Ovary (tissue), 9 donors: ENCODE measurements around the gene PPM1F. TPM values are rescaled to one million over a fixed set of nuclear protein-coding genes. Genes with fewer than 3 reads are reported as not detected.
"Not testable (repeated sequence)": the region's sequence is repeated elsewhere in the genome, so short reads cannot be mapped to it uniquely, and the experiment has no call there.

Source experiments
- DNase-seq, 5 donors: peaks; one replicate each; pipeline ENCODE4 v3.0.0-alpha.2; 2019 to 2020
- H3K27ac ChIP-seq, 2 donors: fragments of 200-600 bp; one replicate each; pipeline versions ENCODE4 v1.5.1 to v1.8.0; 2019 to 2022
- H3K27me3 ChIP-seq: fragments of 200-600 bp; one replicate; pipeline ENCODE4 v1.8.0; 2022
- H3K36me3 ChIP-seq: fragments of 200-600 bp; sonication (generic); one replicate; pipeline ENCODE4 v1.5.1; 2019
- H3K4me1 ChIP-seq: one replicate; pipeline ENCODE4 v1.8.1; 2013; ENCODE audit warnings: mild to moderate bottlenecking, moderate library complexity; ENCODE audit not compliant: insufficient read depth
- H3K4me3 ChIP-seq: fragments of 200-600 bp; sonication (generic); one replicate; pipeline ENCODE4 v1.5.1; 2017
- H3K9me3 ChIP-seq, 2 donors: fragments of 200-600 bp in 1 of 2; sonication (generic) in 1 of 2; one replicate each; pipeline versions ENCODE4 v1.5.1 to v1.8.1; 2013 to 2019; ENCODE audit warnings: mild to moderate bottlenecking in 1 of 2, moderate library complexity in 1 of 2
- EP300 ChIP-seq: sonication (generic); formaldehyde crosslinking; IDR thresholded peaks from one replicate; pipeline ENCODE4 v1.6.1; 2017; ENCODE audit warnings: antibody characterized with exemption
- POLR2A ChIP-seq: fragments of 450-650 bp; IDR thresholded peaks from one replicate; pipeline ENCODE4 v1.6.1; 2017; ENCODE audit warnings: antibody characterized with exemption, mild to moderate bottlenecking, moderate library complexity
- WGBS, 3 donors: extraction: QIAGEN DNeasy Blood & Tissue Kit in 1 of 3; methylation state at CpG; one replicate each; pipeline versions ENCODE4 v1.1.5 to v1.1.7; 2013 to 2017; 5-methylcytosine and 5-hydroxymethylcytosine counted together
- intact Hi-C, 4 donors: fragments of 100-400 bp; cut with DNase I; formaldehyde crosslinking; loops; one replicate each; pipeline versions ENCODE4 v1.11.0 to v1.15.1; 2022 to 2023
- polyA plus RNA-seq, 2 donors: library from polyadenylated mRNA; stranded (reverse); fragments of 200-250 nt in 1 of 2; fragments of 350-450 nt in 1 of 2; fragmentation: Illumina TruSeq in 1 of 2; extraction: RNeasy Lipid Tissue Mini Kit (QIAGEN cat#74804) in 1 of 2; gene quantifications; one replicate each; pipeline ENCODE4 v1.2.3, GENCODE V29; 2013 to 2014
- total RNA-seq, 7 donors: library from RNA; depleted of rRNA in 2 of 7; stranded (reverse); fragments of >200 nt in 2 of 7; fragmentation: NEBNext Ultra II Directional in 3 of 7; extraction: Animal tissue kit (Norgen Biotek cat#: 25700) in 3 of 7; gene quantifications; one replicate each; pipeline versions ENCODE4 v1.1.0 to v1.2.4, GENCODE V29; 2016 to 2023
- TF ChIP-seq, protein P1 (sequence below), 3 donors: fragments of 450-650 bp in 2 of 3; fragments of 200-600 bp in 1 of 3; IDR thresholded peaks; one replicate each; pipeline versions ENCODE4 v1.5.1 to v1.8.0; 2016 to 2022; ENCODE audit warnings: antibody characterized with exemption in 3 of 3, mild to moderate bottlenecking in 1 of 3
- donor health status: DM: no; HTN: no; CAD: no; lungs with moderate emphysema.
- donor health status: DM: no; HTN: no; CAD: no.
- donor health status: Bipolar disorder and iron deficiency.
- donor health status: DM: yes; HTN: yes; CAD: no.
- donor health status: DM: no; HTN: no; CAD: no.
- donor health status: DM: yes; HTN: yes; CAD: no.

The PPM1F gene
- total and polyA plus RNA-seq, 9 donors: 9.8 to 33.0 (median 22.0) TPM

DNA sequence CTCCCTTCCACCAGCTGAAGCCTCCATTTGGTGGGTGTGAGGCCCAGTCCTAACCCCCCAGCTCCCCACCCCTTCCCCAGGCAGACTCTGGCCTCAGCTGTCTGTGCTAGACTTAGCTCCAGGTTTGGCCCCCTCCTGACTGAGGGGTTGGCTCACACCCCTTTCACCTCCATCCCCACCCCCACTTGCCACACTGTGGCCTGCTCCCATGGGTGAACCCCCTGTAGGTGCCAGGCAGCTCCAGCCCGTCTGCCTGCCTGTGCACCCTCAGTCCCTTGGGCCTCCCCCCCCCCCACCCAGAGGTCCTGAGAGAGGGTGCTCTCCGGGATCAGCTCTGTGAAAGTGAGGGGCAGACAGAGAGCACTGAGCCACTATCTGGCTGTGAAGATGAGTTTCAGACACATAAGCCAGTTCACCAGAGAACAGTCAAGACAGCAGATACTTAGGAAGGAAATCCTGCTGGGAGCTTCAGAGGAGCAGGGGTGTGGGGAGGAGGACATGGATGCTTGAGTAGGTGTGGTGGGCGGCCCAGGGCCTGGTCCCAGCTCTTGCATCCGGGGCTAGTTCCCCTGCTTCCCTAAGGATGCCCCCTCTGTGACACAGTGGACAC, 36.2 kb downstream of the PPM1F start:
- WGBS, 3 donors: 68 to 78% (median 70%) methylated on average over 4 of the region's 4 CpGs

DNA sequence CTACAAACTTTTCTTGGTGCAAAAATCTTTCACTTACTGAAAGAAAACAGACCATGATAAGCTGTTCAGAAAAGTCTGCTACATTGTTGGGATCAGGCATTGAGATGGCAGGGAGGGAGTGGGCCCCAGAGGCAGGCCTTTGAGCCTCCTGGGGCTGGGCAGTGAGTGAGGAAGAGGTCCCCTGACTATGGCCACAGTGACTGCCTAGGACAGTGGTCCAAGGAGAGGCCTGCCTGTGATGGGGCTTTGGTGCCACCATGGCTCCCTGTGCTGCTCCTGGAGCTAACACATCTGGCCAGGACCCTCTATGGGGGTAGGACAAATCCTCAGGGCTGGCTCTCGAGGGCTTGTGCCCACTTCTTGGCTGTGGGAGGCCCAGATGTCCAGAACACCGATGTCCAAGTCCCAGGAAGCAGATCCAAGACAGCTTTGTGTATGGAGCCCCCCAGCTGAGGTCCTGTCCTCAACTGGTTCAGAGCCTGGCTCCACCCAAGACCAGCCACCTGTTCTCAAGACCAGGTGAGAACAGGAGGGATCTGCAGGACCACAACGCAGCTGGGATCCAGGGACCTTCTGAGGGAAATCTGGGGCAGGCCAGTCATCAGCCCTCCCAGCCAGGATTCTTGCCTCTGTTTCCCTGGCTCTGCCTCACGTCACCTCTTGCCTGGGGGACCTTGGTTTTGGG, 36.9 kb downstream of the PPM1F start:
- no peak overlapping the region for H3K27ac ChIP-seq
- WGBS, 3 donors: 87 to 97% (median 89%) methylated on average over 4 of the region's 4 CpGs
- H3K27me3 ChIP-seq: no peaks in the 10 kb centered on the region
- no peaks in the 10 kb centered on the region for H3K9me3 ChIP-seq
- intact Hi-C loops: no loop called here
- H3K4me1 ChIP-seq: peaks cover 8% of the 10 kb centered on the region
- TF ChIP-seq, protein P1, sequence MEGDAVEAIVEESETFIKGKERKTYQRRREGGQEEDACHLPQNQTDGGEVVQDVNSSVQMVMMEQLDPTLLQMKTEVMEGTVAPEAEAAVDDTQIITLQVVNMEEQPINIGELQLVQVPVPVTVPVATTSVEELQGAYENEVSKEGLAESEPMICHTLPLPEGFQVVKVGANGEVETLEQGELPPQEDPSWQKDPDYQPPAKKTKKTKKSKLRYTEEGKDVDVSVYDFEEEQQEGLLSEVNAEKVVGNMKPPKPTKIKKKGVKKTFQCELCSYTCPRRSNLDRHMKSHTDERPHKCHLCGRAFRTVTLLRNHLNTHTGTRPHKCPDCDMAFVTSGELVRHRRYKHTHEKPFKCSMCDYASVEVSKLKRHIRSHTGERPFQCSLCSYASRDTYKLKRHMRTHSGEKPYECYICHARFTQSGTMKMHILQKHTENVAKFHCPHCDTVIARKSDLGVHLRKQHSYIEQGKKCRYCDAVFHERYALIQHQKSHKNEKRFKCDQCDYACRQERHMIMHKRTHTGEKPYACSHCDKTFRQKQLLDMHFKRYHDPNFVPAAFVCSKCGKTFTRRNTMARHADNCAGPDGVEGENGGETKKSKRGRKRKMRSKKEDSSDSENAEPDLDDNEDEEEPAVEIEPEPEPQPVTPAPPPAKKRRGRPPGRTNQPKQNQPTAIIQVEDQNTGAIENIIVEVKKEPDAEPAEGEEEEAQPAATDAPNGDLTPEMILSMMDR (IDR thresholded peaks at IDR 0.05): no peak
- TF ChIP-seq EP300: no peak
- TF ChIP-seq POLR2A: no peak
- no peak for DNase-seq
- H3K4me3 ChIP-seq: no peak overlapping the region
- H3K36me3 ChIP-seq: no peaks in the 10 kb centered on the region

More for the DNA sequence above, 36.2 kb downstream of the PPM1F start:
- H3K4me1 ChIP-seq: peaks cover 10% of the 10 kb centered on the region
- no peaks in the 10 kb centered on the region for H3K9me3 ChIP-seq
- DNase-seq: no peak
- H3K27ac ChIP-seq: no peak overlapping the region
- TF ChIP-seq, protein P1 (IDR thresholded peaks at IDR 0.05): no peak
- TF ChIP-seq EP300 (no peak), POLR2A (no peak)
- H3K36me3 ChIP-seq: no peaks in the 10 kb centered on the region
- intact Hi-C loops: no loop called here
- no peaks in the 10 kb centered on the region for H3K27me3 ChIP-seq
- H3K4me3 ChIP-seq: no peak overlapping the region

GRCh38 chr22:21914033-21914642, 38.5 kb downstream of the PPM1F start:
- 86 to 97% (median 94%) methylated on average over 8 of the region's 8 CpGs for WGBS, 3 donors
- intact Hi-C loops: not testable (repeated sequence)

DNA sequence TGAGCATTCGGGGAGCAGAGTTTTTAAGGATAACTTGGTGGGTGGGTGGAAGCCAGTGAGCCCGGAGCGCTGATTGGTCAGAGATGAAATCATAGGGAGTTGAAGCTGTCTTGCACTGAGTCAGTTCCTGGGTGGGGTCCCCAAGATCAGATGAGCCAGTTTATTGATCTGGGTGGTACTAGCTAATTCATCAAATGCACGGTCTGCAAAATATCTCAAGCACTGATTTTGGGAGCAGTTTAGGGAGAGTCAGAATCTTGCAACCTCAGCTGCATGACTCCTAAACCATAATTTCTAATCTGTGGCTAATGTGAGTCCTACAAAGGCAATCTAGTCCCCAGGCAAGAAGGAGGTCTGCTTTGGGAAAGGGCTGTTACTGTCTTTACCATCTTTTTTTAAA, 42.3 kb downstream of the PPM1F start:
- H3K36me3 ChIP-seq, H3K27me3 ChIP-seq, H3K4me3 ChIP-seq, intact Hi-C loops, H3K27ac ChIP-seq, H3K4me1 ChIP-seq, DNase-seq, H3K9me3 ChIP-seq: not testable (repeated sequence)
- WGBS, 3 donors: 84 to 92% (median 90%) methylated on average over 4 of the region's 4 CpGs

More at GRCh38 chr22:21914033-21914642, 38.5 kb downstream of the PPM1F start:
- not testable (repeated sequence) for H3K9me3 ChIP-seq, H3K36me3 ChIP-seq, H3K27ac ChIP-seq, DNase-seq, H3K4me3 ChIP-seq, H3K27me3 ChIP-seq, H3K4me1 ChIP-seq

GRCh38 chr22:21909871-21910270, 42.8 kb downstream of the PPM1F start:
- Histone ChIP-seq H3K4me1 (no peaks in the 10 kb centered on the region), H3K9me3 (no peaks in the 10 kb centered on the region), H3K4me3 (no peak overlapping the region), H3K27me3 (no peaks in the 10 kb centered on the region), H3K27ac (no peak overlapping the region), H3K36me3 (no peaks in the 10 kb centered on the region)
- 84 to 97% (median 86%) methylated on average over 2 of the region's 2 CpGs for WGBS, 3 donors
- intact Hi-C loops: no loop called here
- no peak for DNase-seq
- TF ChIP-seq POLR2A (no peak), EP300 (no peak)
- TF ChIP-seq, protein P1 (IDR thresholded peaks at IDR 0.05): no peak
